ENCODE data around the gene EEF1B2. TPM values are rescaled to one million over a fixed set of nuclear protein-coding genes. Genes with fewer than 3 reads are reported as not detected.
"Not testable (repeated sequence)": the region's sequence is repeated elsewhere in the genome, so short reads cannot be mapped to it uniquely, and the experiment has no call there.

EEF1B2 gene
- total RNA-seq, 1 experiment from 2014 or later, result 768 TPM

- Histone ChIP-seq H3K9me3 (ENCODE audit: control insufficient read depth, low read depth, low read length) (no peaks in the 10 kb centered on the region), H3K56ac (ENCODE audit: insufficient read length, low read depth, low read length) (no peak overlapping the region), H3K27ac (ENCODE audit: insufficient read length, low read depth, low read length) (no peak overlapping the region), H2BK20ac (ENCODE audit: low read depth, low read length, poor library complexity, severe bottlenecking) (no peak overlapping the region), H3K79me2 (ENCODE audit: insufficient read depth, low read length) (no peaks in the 10 kb centered on the region), H3K27me3 (ENCODE audit: insufficient read depth, low read length) (no peaks in the 10 kb centered on the region), H2AFZ (ENCODE audit: low read length) (no peak overlapping the region), H3T11ph (ENCODE audit: low read length) (no peak overlapping the region), H3K9ac (ENCODE audit: extremely low read depth, insufficient read length, low read length) (no peak overlapping the region), H4K8ac (replicated peaks; ENCODE audit: insufficient read length, low read depth, low read length) (no peak overlapping the region), H4K5ac (ENCODE audit: insufficient read length, low read depth, low read length) (no peak overlapping the region), H3K4me1 (ENCODE audit: insufficient read depth, low read length) (no peaks in the 10 kb centered on the region), H2BK12ac (ENCODE audit: insufficient read length, low read depth, low read length) (no peak overlapping the region), H2BK15ac (ENCODE audit: low read depth, low read length) (no peak overlapping the region), H4K20me1 (ENCODE audit: control insufficient read depth, insufficient read depth, insufficient read length) (no peaks in the 10 kb centered on the region), H3K14ac (ENCODE audit: insufficient read depth, low read length) (no peak overlapping the region), H3K18ac (ENCODE audit: insufficient read length, low read depth, low read length) (no peak overlapping the region), H2AK5ac (ENCODE audit: insufficient read length, low read length) (no peak overlapping the region), H3K79me1 (ENCODE audit: insufficient read depth, low read depth, low read length, poor library complexity, severe bottlenecking) (no peaks in the 10 kb centered on the region), H2BK5ac (ENCODE audit: insufficient read length, low read length) (no peak overlapping the region), H3K4me2 (ENCODE audit: insufficient read depth, insufficient read length, low read length) (no peak overlapping the region), H4K91ac (ENCODE audit: insufficient read length, low read depth, low read length) (no peak overlapping the region), H3K4ac (ENCODE audit: low read depth, low read length) (no peak overlapping the region), H3K23me2 (ENCODE audit: insufficient read length, low read depth, low read length, poor library complexity, severe bottlenecking) (no peaks in the 10 kb centered on the region), H3K23ac (ENCODE audit: insufficient read length, low read depth, low read length) (no peak overlapping the region), H2BK120ac (ENCODE audit: low read depth, low read length, poor library complexity, severe bottlenecking) (no peak overlapping the region)
- DNase-seq, result no peak
- TF ChIP-seq, protein P1, sequence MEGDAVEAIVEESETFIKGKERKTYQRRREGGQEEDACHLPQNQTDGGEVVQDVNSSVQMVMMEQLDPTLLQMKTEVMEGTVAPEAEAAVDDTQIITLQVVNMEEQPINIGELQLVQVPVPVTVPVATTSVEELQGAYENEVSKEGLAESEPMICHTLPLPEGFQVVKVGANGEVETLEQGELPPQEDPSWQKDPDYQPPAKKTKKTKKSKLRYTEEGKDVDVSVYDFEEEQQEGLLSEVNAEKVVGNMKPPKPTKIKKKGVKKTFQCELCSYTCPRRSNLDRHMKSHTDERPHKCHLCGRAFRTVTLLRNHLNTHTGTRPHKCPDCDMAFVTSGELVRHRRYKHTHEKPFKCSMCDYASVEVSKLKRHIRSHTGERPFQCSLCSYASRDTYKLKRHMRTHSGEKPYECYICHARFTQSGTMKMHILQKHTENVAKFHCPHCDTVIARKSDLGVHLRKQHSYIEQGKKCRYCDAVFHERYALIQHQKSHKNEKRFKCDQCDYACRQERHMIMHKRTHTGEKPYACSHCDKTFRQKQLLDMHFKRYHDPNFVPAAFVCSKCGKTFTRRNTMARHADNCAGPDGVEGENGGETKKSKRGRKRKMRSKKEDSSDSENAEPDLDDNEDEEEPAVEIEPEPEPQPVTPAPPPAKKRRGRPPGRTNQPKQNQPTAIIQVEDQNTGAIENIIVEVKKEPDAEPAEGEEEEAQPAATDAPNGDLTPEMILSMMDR (conservative IDR thresholded peaks at IDR 0.05), result no peak
- peaks cover 5 to 7% of the 10 kb centered on the region in 2 experiments; a peak in 3 of 5 replicates for H3K9me3 Mint-ChIP-seq
- WGBS (ENCODE audit: extremely low coverage, insufficient read length, low lambda C conversion rate), result no CpG with 5 or more reads among the region's 3 CpGs
- H3K27me3 Mint-ChIP-seq (ENCODE audit: low read depth), result no peaks in the 10 kb centered on the region
- 0 out of 4 replicates have a peak, but pooled peaks cover 0 to 2% of the 10 kb centered on the region in 2 experiments for H3K4me1 Mint-ChIP-seq
- H3K36me3 Mint-ChIP-seq (ENCODE audit: insufficient read depth in 1 of 3, low read depth in 3 of 3), result peaks cover 0 to 3% (median 0%) of the 10 kb centered on the region in 3 experiments; a peak in 2 of 7 replicates
- no peak overlapping the region for H3K4me3 Mint-ChIP-seq
- no peak overlapping the region for H3K27ac Mint-ChIP-seq
Measured at GRCh38 chr2:206176901-206177300, 17.2 kb downstream of the EEF1B2 start.

GRCh38 chr2:206181526-206181925 is 21.8 kb downstream of the EEF1B2 start:
- not testable (repeated sequence) for H2BK5ac ChIP-seq (ENCODE audit: insufficient read length, low read length); H2BK120ac ChIP-seq (ENCODE audit: low read depth, low read length, poor library complexity, severe bottlenecking); H2AK5ac ChIP-seq (ENCODE audit: insufficient read length, low read length); H3K27ac Mint-ChIP-seq; H4K20me1 ChIP-seq (ENCODE audit: control insufficient read depth, insufficient read depth, insufficient read length); H3K27me3 Mint-ChIP-seq (ENCODE audit: low read depth); H3K4me1 ChIP-seq (ENCODE audit: insufficient read depth, low read length); H2AFZ ChIP-seq (ENCODE audit: low read length); H3K4me1 Mint-ChIP-seq; H3K23ac ChIP-seq (ENCODE audit: insufficient read length, low read depth, low read length); H3K79me2 ChIP-seq (ENCODE audit: insufficient read depth, low read length); H3K56ac ChIP-seq (ENCODE audit: insufficient read length, low read depth, low read length); H2BK12ac ChIP-seq (ENCODE audit: insufficient read length, low read depth, low read length); H3K9ac ChIP-seq (ENCODE audit: extremely low read depth, insufficient read length, low read length); H4K5ac ChIP-seq (ENCODE audit: insufficient read length, low read depth, low read length); DNase-seq; H2BK15ac ChIP-seq (ENCODE audit: low read depth, low read length); H3K36me3 Mint-ChIP-seq (ENCODE audit: insufficient read depth in 1 of 3, low read depth in 3 of 3); H3K27ac ChIP-seq (ENCODE audit: insufficient read length, low read depth, low read length); H2BK20ac ChIP-seq (ENCODE audit: low read depth, low read length, poor library complexity, severe bottlenecking); H3K9me3 ChIP-seq (ENCODE audit: control insufficient read depth, low read depth, low read length); H3K27me3 ChIP-seq (ENCODE audit: insufficient read depth, low read length); H3K4ac ChIP-seq (ENCODE audit: low read depth, low read length); H3K14ac ChIP-seq (ENCODE audit: insufficient read depth, low read length); H3K23me2 ChIP-seq (ENCODE audit: insufficient read length, low read depth, low read length, poor library complexity, severe bottlenecking); H3K4me3 Mint-ChIP-seq; H3K9me3 Mint-ChIP-seq; H3K18ac ChIP-seq (ENCODE audit: insufficient read length, low read depth, low read length); H3K4me2 ChIP-seq (ENCODE audit: insufficient read depth, insufficient read length, low read length); H4K8ac ChIP-seq (replicated peaks; ENCODE audit: insufficient read length, low read depth, low read length); H3K79me1 ChIP-seq (ENCODE audit: insufficient read depth, low read depth, low read length, poor library complexity, severe bottlenecking); H3T11ph ChIP-seq (ENCODE audit: low read length); H4K91ac ChIP-seq (ENCODE audit: insufficient read length, low read depth, low read length)
- no CpG with 5 or more reads among the region's 6 CpGs for WGBS (ENCODE audit: extremely low coverage, insufficient read length, low lambda C conversion rate)

Measured in H9 (cell line).